ENCODE data around the gene CDH4. TPM values are rescaled to one million over a fixed set of nuclear protein-coding genes. Genes with fewer than 3 reads are reported as not detected.

The CDH4 gene
- polyA plus RNA-seq, 1 donor (not counting 4 experiments of a cell fraction or from before 2014, with no cell fraction given) = 2.2 TPM

DNA sequence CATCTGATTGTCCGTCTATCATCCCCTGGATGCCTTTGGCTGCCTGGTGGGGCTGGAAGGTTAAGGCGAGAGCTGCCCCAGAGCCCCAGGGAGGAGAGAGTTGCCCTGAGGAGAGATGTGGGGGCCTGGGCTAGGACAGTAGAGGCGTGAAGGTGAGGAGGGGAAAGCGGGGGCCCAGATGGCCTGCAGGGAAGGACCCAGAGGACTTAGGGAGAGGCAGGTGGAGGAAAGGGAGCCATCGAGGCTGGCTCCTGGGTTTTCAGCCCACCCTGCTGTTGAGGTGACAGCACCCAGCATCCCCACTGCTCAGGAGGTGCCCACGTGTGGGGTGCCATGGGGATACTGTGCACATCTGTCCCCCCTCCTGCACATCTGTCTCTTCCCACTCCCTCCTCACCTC lies 539.9 kb downstream of the CDH4 start:
- Histone ChIP-seq H3K9ac (ENCODE audit: control insufficient read depth, extremely low read depth, insufficient read depth, low read length) (no peak overlapping the region), H3K4me1 (ENCODE audit: control insufficient read depth, extremely low read depth, insufficient read depth, low read length) (peaks cover 18% of the 10 kb centered on the region), H2AFZ (ENCODE audit: control insufficient read depth, low read length) (no peak overlapping the region), H3K4me3 (ENCODE audit: control insufficient read depth in 2 of 3, extremely low read depth in 1 of 3, insufficient read depth in 2 of 3, low read depth in 1 of 3, low read length in 3 of 3) (no peak overlapping the region), H3K27me3 (ENCODE audit: control insufficient read depth, extremely low read depth, insufficient read depth, low read length) (peaks cover 22% of the 10 kb centered on the region), H3K9me1 (ENCODE audit: control insufficient read depth, extremely low read depth, insufficient read depth, low read length) (no peaks in the 10 kb centered on the region), H3K27ac (ENCODE audit: control insufficient read depth, insufficient read depth, low read length) (no peak overlapping the region), H3K79me2 (ENCODE audit: control insufficient read depth, insufficient read depth, low read length) (no peaks in the 10 kb centered on the region), H3K9me3 (ENCODE audit: control insufficient read depth, low read depth, low read length) (no peaks in the 10 kb centered on the region), H4K20me1 (ENCODE audit: control insufficient read depth, extremely low read depth, insufficient read depth, low read length) (peaks cover 5% of the 10 kb centered on the region), H3K36me3 (ENCODE audit: control insufficient read depth in 2 of 2, extremely low read depth in 1 of 2, insufficient read depth in 2 of 2, low read length in 2 of 2) (no peaks in the 10 kb centered on the region), H3K4me2 (ENCODE audit: control insufficient read depth, extremely low read depth, insufficient read depth, low read depth, low read length) (no peak overlapping the region)
- DNase-seq (ENCODE audit: low read depth, low spot score) = no peak
- no peak for TF ChIP-seq EZH2 (IDR thresholded peaks at IDR 0.05; ENCODE audit: low read length)
- TF ChIP-seq, protein P1, sequence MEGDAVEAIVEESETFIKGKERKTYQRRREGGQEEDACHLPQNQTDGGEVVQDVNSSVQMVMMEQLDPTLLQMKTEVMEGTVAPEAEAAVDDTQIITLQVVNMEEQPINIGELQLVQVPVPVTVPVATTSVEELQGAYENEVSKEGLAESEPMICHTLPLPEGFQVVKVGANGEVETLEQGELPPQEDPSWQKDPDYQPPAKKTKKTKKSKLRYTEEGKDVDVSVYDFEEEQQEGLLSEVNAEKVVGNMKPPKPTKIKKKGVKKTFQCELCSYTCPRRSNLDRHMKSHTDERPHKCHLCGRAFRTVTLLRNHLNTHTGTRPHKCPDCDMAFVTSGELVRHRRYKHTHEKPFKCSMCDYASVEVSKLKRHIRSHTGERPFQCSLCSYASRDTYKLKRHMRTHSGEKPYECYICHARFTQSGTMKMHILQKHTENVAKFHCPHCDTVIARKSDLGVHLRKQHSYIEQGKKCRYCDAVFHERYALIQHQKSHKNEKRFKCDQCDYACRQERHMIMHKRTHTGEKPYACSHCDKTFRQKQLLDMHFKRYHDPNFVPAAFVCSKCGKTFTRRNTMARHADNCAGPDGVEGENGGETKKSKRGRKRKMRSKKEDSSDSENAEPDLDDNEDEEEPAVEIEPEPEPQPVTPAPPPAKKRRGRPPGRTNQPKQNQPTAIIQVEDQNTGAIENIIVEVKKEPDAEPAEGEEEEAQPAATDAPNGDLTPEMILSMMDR (optimal IDR thresholded peaks at IDR 0.05 in 1 of 3, IDR thresholded peaks at IDR 0.05 in 1 of 3, conservative IDR thresholded peaks at IDR 0.05 in 1 of 3; ENCODE audit: extremely low read depth in 1 of 3, insufficient read depth in 2 of 3, low read length in 3 of 3) = no peak
- dilution Hi-C loops (cut with MboI; ENCODE audit: extremely low pct_ligation_motif_present, low sequenced_read_pairs) = no loop called here
- no peak for FAIRE-seq

DNA sequence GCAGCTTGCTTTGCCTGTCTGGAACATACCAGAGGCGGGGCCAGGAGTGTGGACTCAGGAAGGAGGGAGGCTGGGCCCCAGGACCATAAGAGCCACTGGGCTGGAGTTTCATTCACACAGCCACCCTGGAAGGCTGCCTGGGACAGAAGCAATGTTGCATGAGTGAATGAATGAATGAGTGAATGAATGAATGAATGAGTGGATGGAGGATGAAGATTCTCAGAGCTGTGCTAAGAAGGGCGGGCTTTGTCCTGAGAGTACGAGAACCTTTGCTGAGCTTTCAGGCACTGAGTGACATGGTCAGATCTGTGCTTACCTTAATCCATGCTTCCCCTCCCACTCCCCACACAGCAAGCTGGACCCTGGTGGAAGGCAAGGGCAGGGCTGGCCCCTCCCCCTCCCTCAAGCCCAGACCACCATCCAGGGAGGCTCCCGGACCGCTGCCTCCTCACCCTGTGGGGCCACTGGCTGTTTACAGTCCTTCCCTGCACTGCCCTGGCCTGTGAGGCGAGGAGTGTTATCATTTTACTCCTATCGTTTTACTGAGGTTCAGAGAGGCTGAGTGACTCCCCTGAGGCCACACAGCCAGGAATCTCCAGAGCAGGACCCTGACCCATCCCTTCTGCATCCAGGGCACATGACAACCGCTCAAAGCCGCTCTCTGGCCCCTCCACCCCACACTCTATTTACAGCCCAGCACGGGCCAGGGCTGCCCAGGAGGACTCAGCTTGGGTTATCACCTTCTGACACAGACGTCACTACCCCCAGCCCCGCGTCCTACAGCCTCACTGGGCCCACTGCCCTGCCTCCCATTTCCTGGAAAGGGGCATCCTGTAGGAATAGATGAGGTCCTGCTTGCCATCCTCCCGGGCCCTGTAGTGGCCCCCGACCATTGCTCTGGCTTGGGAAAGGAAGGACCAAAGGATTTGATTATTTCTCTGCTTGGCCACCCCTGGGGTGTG lies 543.9 kb downstream of the CDH4 start:
- Histone ChIP-seq H3K27ac (ENCODE audit: control insufficient read depth, insufficient read depth, low read length) (no peak overlapping the region), H3K9me1 (ENCODE audit: control insufficient read depth, extremely low read depth, insufficient read depth, low read length) (no peaks in the 10 kb centered on the region), H3K27me3 (ENCODE audit: control insufficient read depth, extremely low read depth, insufficient read depth, low read length) (peaks cover 34% of the 10 kb centered on the region), H4K20me1 (ENCODE audit: control insufficient read depth, extremely low read depth, insufficient read depth, low read length) (peaks cover 3% of the 10 kb centered on the region), H3K4me2 (ENCODE audit: control insufficient read depth, extremely low read depth, insufficient read depth, low read depth, low read length) (no peak overlapping the region), H2AFZ (ENCODE audit: control insufficient read depth, low read length) (no peak overlapping the region), H3K9me3 (ENCODE audit: control insufficient read depth, low read depth, low read length) (no peaks in the 10 kb centered on the region), H3K4me3 (ENCODE audit: control insufficient read depth in 2 of 3, extremely low read depth in 1 of 3, insufficient read depth in 2 of 3, low read depth in 1 of 3, low read length in 3 of 3) (no peak overlapping the region), H3K4me1 (ENCODE audit: control insufficient read depth, extremely low read depth, insufficient read depth, low read length) (no peaks in the 10 kb centered on the region), H3K9ac (ENCODE audit: control insufficient read depth, extremely low read depth, insufficient read depth, low read length) (no peak overlapping the region), H3K79me2 (ENCODE audit: control insufficient read depth, insufficient read depth, low read length) (no peaks in the 10 kb centered on the region), H3K36me3 (ENCODE audit: control insufficient read depth in 2 of 2, extremely low read depth in 1 of 2, insufficient read depth in 2 of 2, low read length in 2 of 2) (no peaks in the 10 kb centered on the region)
- no peak for DNase-seq (ENCODE audit: low read depth, low spot score)
- TF ChIP-seq EZH2 (IDR thresholded peaks at IDR 0.05; ENCODE audit: low read length) = no peak
- TF ChIP-seq, protein P1 (optimal IDR thresholded peaks at IDR 0.05 in 1 of 3, IDR thresholded peaks at IDR 0.05 in 1 of 3, conservative IDR thresholded peaks at IDR 0.05 in 1 of 3; ENCODE audit: extremely low read depth in 1 of 3, insufficient read depth in 2 of 3, low read length in 3 of 3) = no peak
- FAIRE-seq = no peak
- dilution Hi-C loops (cut with MboI; ENCODE audit: extremely low pct_ligation_motif_present, low sequenced_read_pairs) = no loop called here

Data from keratinocyte (primary cell).